ENCODE data around the gene NRCAM.

The NRCAM gene

GRCh38 chr7:108227366-108227765, 228.9 kb downstream of the NRCAM start:
- ChIA-PET POLR2A (no interaction called here), CTCF (no interaction called here)
- Histone ChIP-seq H3K36me3 (ENCODE audit: control insufficient read depth in 2 of 2, insufficient read depth in 1 of 2, low read length in 2 of 2) (no peaks in the 10 kb centered on the region), H3K9me3 (ENCODE audit: control insufficient read depth, insufficient read depth, low read depth, low read length) (no peaks in the 10 kb centered on the region), H3K4me3 (ENCODE audit: low read depth, low read length) (no peak overlapping the region), H3K4me1 (ENCODE audit: control insufficient read depth, insufficient read depth, low read length) (no peaks in the 10 kb centered on the region), H3K27ac (ENCODE audit: extremely low read depth, low read depth, low read length) (no peak overlapping the region)
- TF ChIP-seq ZNF19 (tag by site-specific recombination; IDR thresholded peaks at IDR 0.05; ENCODE audit: low read depth) = no peak
- no peak for TF ChIP-seq ZNF214 (tag by site-specific recombination; IDR thresholded peaks at IDR 0.05; ENCODE audit: borderline replicate concordance)
- TF ChIP-seq ZNF488 (tag by site-specific recombination; IDR thresholded peaks at IDR 0.05) = no peak
- TF ChIP-seq PRDM1 (tag by site-specific recombination; IDR thresholded peaks at IDR 0.05) = no peak
- TF ChIP-seq ZNF664 (tag by site-specific recombination; IDR thresholded peaks at IDR 0.05) = no peak
- no peak for TF ChIP-seq ZNF239 (tag by site-specific recombination; IDR thresholded peaks at IDR 0.05)
- TF ChIP-seq ZNF629 (tag by site-specific recombination; IDR thresholded peaks at IDR 0.05) = no peak
- no peak for TF ChIP-seq HOXA7 (CRISPR knock-in tag; IDR thresholded peaks at IDR 0.05; ENCODE audit: borderline replicate concordance)
- no peak for TF ChIP-seq PRDM2 (tag by site-specific recombination; IDR thresholded peaks at IDR 0.05; ENCODE audit: borderline replicate concordance)
- TF ChIP-seq ZNF184 (tag by site-specific recombination; IDR thresholded peaks at IDR 0.05) = no peak
- TF ChIP-seq ZBTB26 (tag by site-specific recombination; optimal IDR thresholded peaks at IDR 0.05) = no peak
- no peak for TF ChIP-seq WT1 (tag by site-specific recombination; IDR thresholded peaks at IDR 0.05)
- TF ChIP-seq, protein P1, sequence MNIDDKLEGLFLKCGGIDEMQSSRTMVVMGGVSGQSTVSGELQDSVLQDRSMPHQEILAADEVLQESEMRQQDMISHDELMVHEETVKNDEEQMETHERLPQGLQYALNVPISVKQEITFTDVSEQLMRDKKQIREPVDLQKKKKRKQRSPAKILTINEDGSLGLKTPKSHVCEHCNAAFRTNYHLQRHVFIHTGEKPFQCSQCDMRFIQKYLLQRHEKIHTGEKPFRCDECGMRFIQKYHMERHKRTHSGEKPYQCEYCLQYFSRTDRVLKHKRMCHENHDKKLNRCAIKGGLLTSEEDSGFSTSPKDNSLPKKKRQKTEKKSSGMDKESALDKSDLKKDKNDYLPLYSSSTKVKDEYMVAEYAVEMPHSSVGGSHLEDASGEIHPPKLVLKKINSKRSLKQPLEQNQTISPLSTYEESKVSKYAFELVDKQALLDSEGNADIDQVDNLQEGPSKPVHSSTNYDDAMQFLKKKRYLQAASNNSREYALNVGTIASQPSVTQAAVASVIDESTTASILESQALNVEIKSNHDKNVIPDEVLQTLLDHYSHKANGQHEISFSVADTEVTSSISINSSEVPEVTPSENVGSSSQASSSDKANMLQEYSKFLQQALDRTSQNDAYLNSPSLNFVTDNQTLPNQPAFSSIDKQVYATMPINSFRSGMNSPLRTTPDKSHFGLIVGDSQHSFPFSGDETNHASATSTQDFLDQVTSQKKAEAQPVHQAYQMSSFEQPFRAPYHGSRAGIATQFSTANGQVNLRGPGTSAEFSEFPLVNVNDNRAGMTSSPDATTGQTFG (tag by site-specific recombination; IDR thresholded peaks at IDR 0.05; ENCODE audit: borderline replicate concordance) = no peak
- no peak for TF ChIP-seq ZNF626 (tag by site-specific recombination; IDR thresholded peaks at IDR 0.05)
- no peak for TF ChIP-seq REPIN1 (tag by site-specific recombination; IDR thresholded peaks at IDR 0.05; ENCODE audit: low read depth)
- no peak for TF ChIP-seq ZNF600 (tag by site-specific recombination; IDR thresholded peaks at IDR 0.05)
